Subcutaneous abdominal adipose tissue (tissue), 5 donors: Measurements from ENCODE around the gene IL17RD.

Source experiments
- H3K27ac ChIP-seq: one replicate; pipeline ENCODE4 v1.7.0; 2013; ENCODE audit warnings: low read depth, mild to moderate bottlenecking, inconsistent platforms, low read length, moderate library complexity
- H3K27me3 ChIP-seq, 5 donors: one replicate each; pipeline ENCODE4 v1.7.0; 2013; ENCODE audit warnings: low read length in 5 of 5, inconsistent platforms in 1 of 5; ENCODE audit not compliant: control insufficient read depth in 5 of 5, insufficient read depth in 4 of 5
- H3K36me3 ChIP-seq, 5 donors: one replicate each; pipeline ENCODE4 v1.7.0; 2013; ENCODE audit warnings: low read length in 5 of 5; ENCODE audit not compliant: control insufficient read depth in 5 of 5, insufficient read depth in 5 of 5
- H3K4me1 ChIP-seq, 5 donors: one replicate each; pipeline ENCODE4 v1.7.0; 2013; ENCODE audit warnings: low read length in 5 of 5, mild to moderate bottlenecking in 3 of 5, moderate library complexity in 1 of 5; ENCODE audit not compliant: control insufficient read depth in 5 of 5, insufficient read depth in 5 of 5
- H3K4me3 ChIP-seq, 5 donors: one replicate each; pipeline ENCODE4 v1.7.0; 2013; ENCODE audit warnings: low read length in 5 of 5, low read depth in 1 of 5
- H3K9ac ChIP-seq, 5 donors: one replicate each; pipeline ENCODE4 v1.7.0; 2013; ENCODE audit warnings: low read length in 5 of 5, mild to moderate bottlenecking in 4 of 5, moderate library complexity in 3 of 5
- H3K9me3 ChIP-seq, 5 donors: one replicate each; pipeline ENCODE4 v1.7.0; 2013; ENCODE audit warnings: low read length in 5 of 5; ENCODE audit not compliant: control insufficient read depth in 5 of 5
- donor health status: healthy.
- donor health status: healthy.
- donor health status: healthy.
- donor health status: healthy.
- donor health status: healthy.

IL17RD gene

GRCh38 chr3:57116501-57116900 lies 48.7 kb downstream of the IL17RD start:
- no peak overlapping the region for H3K4me3 ChIP-seq
- peaks cover 0 to 5% (median 0%) of the 10 kb centered on the region in 5 donors for H3K36me3 ChIP-seq
- H3K9ac ChIP-seq: no peak overlapping the region
- H3K27me3 ChIP-seq: peaks cover 0 to 3% (median 0%) of the 10 kb centered on the region in 5 donors
- H3K4me1 ChIP-seq: no peaks in the 10 kb centered on the region
- no peaks in the 10 kb centered on the region for H3K9me3 ChIP-seq
- H3K27ac ChIP-seq: no peak overlapping the region

GRCh38 chr3:57112206-57112605 lies 52.9 kb downstream of the IL17RD start:
- Histone ChIP-seq H3K27ac (no peak overlapping the region), H3K9ac (no peak overlapping the region), H3K9me3 (no peaks in the 10 kb centered on the region), H3K4me3 (no peak overlapping the region), H3K36me3 (peaks cover 0 to 5% (median 0%) of the 10 kb centered on the region in 5 donors), H3K27me3 (peaks cover 0 to 5% (median 0%) of the 10 kb centered on the region in 5 donors), H3K4me1 (no peaks in the 10 kb centered on the region)

GRCh38 chr3:57110798-57111197 lies 54.4 kb downstream of the IL17RD start:
- Histone ChIP-seq H3K36me3 (peaks cover 0 to 5% (median 0%) of the 10 kb centered on the region in 5 donors), H3K9me3 (no peaks in the 10 kb centered on the region), H3K9ac (no peak overlapping the region), H3K27ac (no peak overlapping the region), H3K27me3 (peaks cover 0 to 5% (median 0%) of the 10 kb centered on the region in 5 donors), H3K4me3 (no peak overlapping the region), H3K4me1 (no peaks in the 10 kb centered on the region)

- no peak overlapping the region for H3K9ac ChIP-seq
- H3K4me1 ChIP-seq: no peaks in the 10 kb centered on the region
- no peak overlapping the region for H3K27ac ChIP-seq
- peaks cover 0 to 9% (median 0%) of the 10 kb centered on the region in 5 donors for H3K36me3 ChIP-seq
- H3K4me3 ChIP-seq: no peak overlapping the region
- H3K27me3 ChIP-seq: peaks cover 0 to 5% (median 0%) of the 10 kb centered on the region in 5 donors
- no peaks in the 10 kb centered on the region for H3K9me3 ChIP-seq
Measured at GRCh38 chr3:57110214-57110613, 54.9 kb downstream of the IL17RD start.

GRCh38 chr3:57109437-57110199 lies 55.5 kb downstream of the IL17RD start:
- Histone ChIP-seq H3K9me3 (no peaks in the 10 kb centered on the region), H3K36me3 (peaks cover 0 to 12% (median 0%) of the 10 kb centered on the region in 5 donors), H3K4me3 (no peak overlapping the region), H3K27ac (no peak overlapping the region), H3K9ac (no peak overlapping the region), H3K4me1 (no peaks in the 10 kb centered on the region), H3K27me3 (peaks cover 0 to 5% (median 0%) of the 10 kb centered on the region in 5 donors)

- peaks cover 0 to 11% (median 0%) of the 10 kb centered on the region in 5 donors for H3K36me3 ChIP-seq
- H3K9ac ChIP-seq: no peak overlapping the region
- H3K4me3 ChIP-seq: no peak overlapping the region
- peaks cover 0 to 5% (median 0%) of the 10 kb centered on the region in 5 donors for H3K27me3 ChIP-seq
- H3K9me3 ChIP-seq: no peaks in the 10 kb centered on the region
- H3K27ac ChIP-seq: no peak overlapping the region
- H3K4me1 ChIP-seq: no peaks in the 10 kb centered on the region
Measured at GRCh38 chr3:57108684-57109083, 56.5 kb downstream of the IL17RD start.

GRCh38 chr3:57105585-57105984 lies 59.6 kb downstream of the IL17RD start:
- H3K9me3 ChIP-seq: no peaks in the 10 kb centered on the region
- no peak overlapping the region for H3K4me3 ChIP-seq
- no peaks in the 10 kb centered on the region for H3K4me1 ChIP-seq
- no peak overlapping the region for H3K9ac ChIP-seq
- H3K27me3 ChIP-seq: peaks cover 0 to under 1% (median 0%) of the 10 kb centered on the region in 5 donors
- peaks cover 0 to 7% (median 0%) of the 10 kb centered on the region in 5 donors for H3K36me3 ChIP-seq
- H3K27ac ChIP-seq: no peak overlapping the region

- H3K27me3 ChIP-seq: no peaks in the 10 kb centered on the region
- H3K4me1 ChIP-seq: peaks cover 0 to 3% (median 0%) of the 10 kb centered on the region in 5 donors
- no peak overlapping the region for H3K4me3 ChIP-seq
- no peak overlapping the region for H3K9ac ChIP-seq
- H3K27ac ChIP-seq: no peak overlapping the region
- no peaks in the 10 kb centered on the region for H3K9me3 ChIP-seq
- H3K36me3 ChIP-seq: peaks cover 0 to 8% (median 0%) of the 10 kb centered on the region in 5 donors
Measured at GRCh38 chr3:57100046-57100695, 65.0 kb downstream of the IL17RD start.

- no peak overlapping the region for H3K4me3 ChIP-seq
- no peaks in the 10 kb centered on the region for H3K27me3 ChIP-seq
- H3K4me1 ChIP-seq: peaks cover 0 to 18% (median 12%) of the 10 kb centered on the region in 5 donors
- peaks cover 0 to 8% (median 0%) of the 10 kb centered on the region in 5 donors for H3K36me3 ChIP-seq
- no peaks in the 10 kb centered on the region for H3K9me3 ChIP-seq
- no peak overlapping the region for H3K9ac ChIP-seq
- H3K27ac ChIP-seq: no peak overlapping the region
Measured at GRCh38 chr3:57098418-57099310, 66.5 kb downstream of the IL17RD start.
